Inflammatory macrophage treated with lipopolysaccharide for 4 hours (primary cell): ENCODE measurements around the gene POU2F1.
"Not testable (repeated sequence)": the region's sequence is repeated elsewhere in the genome, so short reads cannot be mapped to it uniquely, and the experiment has no call there.

Source experiments
- DNase-seq: peaks from one replicate; pipeline ENCODE4 v3.0.0-alpha.2; 2020

Gene POU2F1

DNA sequence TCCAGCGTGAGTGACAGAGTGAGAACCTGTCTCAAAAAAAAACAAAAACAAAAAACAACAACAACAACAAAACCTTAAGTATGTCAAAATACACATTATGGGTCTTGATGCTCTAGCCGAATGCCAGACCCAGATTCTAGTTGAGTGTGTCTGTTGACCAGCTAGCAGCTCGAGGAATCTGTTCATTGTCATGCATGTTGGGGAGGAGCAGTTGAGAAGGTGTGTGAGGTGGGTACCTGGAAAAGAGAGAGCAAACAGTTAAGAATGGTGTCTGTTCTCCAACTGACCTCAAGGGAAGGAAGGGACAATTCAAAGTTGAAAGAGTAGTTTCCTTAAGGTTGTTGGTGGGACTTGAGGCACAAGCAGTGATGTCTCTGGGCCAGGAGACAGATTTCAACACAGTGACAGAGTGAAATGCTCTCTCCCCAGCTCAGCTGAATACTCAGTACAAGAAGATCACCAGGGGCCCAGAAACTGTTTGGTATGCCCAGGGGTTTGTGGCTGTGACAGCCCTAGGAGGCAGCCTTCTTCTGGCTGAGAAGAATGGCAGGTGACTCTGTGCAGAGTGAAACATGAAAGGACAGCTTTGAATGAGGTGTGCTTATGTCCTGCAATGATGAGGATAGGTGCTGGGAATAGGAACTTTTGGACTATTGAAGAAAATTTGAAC is 14.4 kb upstream of the POU2F1 start:
- DNase-seq, result no peak

- peak; percentile 4 for DNase-seq
These were observed 12.6 kb upstream of the POU2F1 start for GRCh38 chr1:167207940-167208623.

- no peak for DNase-seq
These were observed 12.1 kb upstream of the POU2F1 start for GRCh38 chr1:167208624-167208976.

- DNase-seq, result no peak
These were observed 11.6 kb upstream of the POU2F1 start for GRCh38 chr1:167209044-167209443.

DNA sequence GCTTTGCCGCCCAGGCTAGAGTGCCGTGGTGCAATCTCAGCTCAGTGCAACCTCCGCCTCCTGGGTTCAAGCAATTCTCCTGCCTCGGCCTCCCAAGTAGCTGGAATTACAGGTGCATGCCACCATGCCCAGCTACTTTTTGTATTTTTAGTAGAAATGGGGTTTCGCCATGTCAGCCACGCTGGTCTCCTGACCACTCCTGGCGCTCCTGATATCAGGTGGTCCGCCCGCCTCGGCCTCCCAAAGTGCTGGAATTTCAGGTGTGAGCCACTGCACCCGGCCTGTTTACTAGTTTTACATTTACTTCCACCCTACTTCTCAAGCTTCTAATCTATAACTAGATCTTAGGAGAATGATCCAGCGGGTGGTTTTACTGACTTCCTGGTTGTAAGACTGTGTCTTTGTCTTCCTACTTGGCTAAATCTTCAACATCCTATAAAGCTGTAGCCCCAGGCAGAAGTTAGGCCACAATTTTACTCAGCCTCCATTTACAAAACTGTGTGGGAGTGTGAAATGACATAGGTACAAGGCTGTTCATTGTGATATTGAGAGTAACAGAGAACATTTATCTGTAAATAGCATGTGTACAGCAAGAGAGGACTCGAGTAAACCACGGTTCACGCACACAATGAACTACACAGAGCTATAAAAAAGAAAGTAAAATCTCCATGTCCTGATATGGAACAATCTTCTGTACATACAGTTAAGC is 9.6 kb upstream of the POU2F1 start:
- no peak for DNase-seq

DNA sequence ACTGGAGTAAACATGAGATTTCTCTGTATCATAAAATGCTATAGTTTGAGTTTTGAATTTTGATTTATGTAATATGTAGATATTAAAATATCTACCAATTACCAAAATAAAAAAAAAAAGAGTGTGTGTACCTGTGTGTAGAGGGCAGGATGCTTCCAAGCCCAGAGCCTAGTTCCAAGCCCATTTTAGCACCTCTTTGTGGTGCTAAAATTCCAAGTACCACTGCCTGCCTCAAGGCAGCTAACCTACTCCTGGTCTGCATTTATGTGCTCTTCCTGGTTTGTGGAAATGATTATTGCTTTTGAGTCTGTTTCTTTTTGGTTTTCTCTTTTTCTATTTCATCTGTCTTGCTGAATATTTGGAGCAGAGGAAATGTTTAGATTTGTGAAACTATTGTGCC is 8.7 kb upstream of the POU2F1 start:
- no peak for DNase-seq

DNA sequence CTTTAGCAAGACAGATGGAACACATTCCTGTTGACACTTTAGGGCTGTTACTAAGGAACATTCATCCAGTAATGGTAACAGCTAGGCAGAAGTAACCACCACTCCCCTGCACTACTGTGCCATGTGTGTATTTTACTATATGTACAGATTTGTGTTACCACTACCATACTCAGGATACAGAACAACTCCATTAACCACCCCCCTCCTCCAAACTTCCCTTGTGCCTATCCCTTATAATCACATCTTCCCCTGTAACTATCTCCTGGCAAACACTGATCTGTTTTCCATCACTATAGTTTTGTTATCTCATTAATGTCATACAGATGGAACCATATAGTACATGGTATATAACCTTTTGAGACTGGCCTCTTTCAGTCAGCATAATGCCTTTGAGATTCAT is 3.9 kb upstream of the POU2F1 start:
- no peak for DNase-seq

GRCh38 chr1:167219194-167219593 is 1.5 kb upstream of the POU2F1 start:
- no peak for DNase-seq

DNA sequence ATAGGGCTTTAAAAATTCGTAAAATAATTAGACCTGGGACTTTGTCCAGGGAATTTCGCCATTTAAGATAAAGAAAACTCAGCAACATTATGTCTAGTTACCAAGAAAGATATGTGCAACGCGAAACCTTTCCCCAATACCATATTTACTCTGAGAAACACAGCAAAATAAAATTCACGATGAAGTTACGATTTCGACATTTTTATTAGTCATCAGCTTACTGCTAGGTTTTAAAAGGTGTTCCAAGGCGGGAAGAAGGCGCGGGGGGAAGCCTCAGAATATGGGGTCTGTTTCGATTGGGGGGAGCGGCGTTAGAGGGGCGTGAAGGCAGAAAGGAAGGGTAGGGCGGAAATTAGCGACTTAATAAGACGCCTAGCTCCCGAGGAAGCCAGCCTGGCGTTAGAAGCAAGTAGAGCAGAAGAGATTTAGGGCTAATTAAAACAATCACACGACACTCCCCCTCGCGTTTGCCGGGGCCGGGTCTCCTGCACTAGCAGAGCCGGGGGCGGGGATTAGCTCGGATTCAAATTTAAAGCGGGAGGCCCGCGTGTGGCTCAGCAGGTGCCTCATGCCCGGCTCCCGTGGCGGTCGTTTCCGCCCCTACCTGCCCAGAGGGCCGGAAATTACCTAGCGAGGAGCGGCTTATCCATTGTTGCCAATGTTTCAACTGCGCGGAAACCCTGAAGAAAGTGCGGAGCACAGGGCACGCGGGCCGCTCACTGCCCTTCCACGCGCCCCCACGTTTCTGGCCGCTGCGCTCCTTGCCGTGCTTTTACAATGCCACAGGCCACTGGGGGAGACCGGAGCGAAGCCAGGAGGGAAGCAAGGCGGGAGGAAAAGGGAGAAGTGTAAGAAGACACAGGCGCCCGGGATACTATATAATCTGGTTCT is 795 bp upstream of the POU2F1 start:
- peak; percentile 75 for DNase-seq

DNA sequence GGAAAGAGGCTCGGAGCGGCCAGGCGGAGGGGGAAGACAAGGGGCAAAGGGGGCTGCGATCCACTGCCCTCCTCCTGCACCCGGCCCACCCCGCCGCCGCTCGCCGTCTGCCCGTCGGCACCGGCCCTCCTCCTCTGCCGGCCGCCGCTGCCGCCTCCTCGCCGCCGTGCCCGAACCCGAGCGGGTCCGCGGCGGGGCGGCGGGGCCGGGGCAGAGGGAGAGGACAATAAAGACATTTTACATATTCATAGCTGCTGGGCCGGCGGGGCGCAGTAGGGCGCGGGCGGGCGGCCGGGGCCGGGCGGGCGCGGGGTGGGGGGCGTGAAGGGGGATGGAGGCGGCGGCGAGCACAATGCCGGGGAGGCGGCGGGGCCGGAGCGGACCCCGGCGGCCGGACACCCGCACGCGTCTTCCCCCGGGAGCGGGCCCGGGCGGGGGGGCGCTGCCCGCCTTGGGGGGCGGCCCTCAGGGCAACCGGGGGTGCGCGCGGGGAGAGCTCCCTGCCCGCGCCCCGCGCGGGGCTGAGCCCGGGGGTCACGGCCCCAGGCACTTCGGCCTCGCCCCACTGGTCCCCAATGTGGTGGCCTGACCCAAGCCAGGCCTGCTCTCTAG is 546 bp downstream of the POU2F1 start:
- DNase-seq, result peak; percentile 22

GRCh38 chr1:167221738-167222610 is 1.3 kb downstream of the POU2F1 start:
- peak; percentile 80 for DNase-seq

DNA sequence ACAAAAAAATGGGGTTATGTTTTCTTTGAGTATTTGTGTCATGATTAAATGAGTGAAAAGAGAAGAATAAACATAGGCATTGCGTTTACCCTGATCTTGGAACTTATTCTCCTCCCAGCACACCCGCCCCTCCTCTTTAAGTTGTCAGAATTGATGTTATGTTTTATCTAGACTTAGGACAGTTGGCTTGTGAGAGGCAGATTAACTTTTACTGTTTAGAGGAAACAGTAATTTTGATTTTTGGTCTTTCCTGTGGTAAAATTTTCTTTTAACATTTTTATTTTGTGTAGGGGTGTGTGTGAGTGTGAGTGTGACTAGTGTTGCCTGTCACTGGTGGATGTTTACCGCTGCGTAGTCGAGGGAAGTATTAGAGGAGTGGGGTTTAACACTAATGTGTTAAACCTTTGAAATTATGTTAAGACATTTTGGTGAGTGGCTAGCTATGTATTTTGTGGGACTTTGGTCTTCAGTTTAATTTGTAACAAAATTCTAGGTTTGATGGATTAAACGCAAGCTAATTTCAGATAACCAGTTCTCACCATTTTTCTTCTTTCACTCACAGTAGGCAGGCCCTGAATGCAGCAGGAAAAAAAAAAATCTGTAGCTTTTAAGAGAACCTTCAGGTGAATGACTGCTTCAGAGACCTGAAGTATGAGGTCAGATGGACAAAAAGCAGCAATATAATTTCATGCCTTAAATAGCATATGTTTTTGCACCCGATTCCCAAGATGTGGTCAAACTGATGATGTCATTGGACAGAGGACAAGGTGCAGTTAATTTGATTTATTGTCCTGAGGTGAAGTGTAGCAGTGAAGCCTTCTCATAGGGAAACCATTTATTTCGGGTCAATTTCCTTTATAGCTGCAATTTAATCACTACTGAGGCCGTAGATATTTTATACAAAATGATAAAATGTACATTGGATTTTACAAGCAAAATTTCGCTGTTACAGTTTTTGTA is 2.7 kb downstream of the POU2F1 start:
- no peak for DNase-seq

DNA sequence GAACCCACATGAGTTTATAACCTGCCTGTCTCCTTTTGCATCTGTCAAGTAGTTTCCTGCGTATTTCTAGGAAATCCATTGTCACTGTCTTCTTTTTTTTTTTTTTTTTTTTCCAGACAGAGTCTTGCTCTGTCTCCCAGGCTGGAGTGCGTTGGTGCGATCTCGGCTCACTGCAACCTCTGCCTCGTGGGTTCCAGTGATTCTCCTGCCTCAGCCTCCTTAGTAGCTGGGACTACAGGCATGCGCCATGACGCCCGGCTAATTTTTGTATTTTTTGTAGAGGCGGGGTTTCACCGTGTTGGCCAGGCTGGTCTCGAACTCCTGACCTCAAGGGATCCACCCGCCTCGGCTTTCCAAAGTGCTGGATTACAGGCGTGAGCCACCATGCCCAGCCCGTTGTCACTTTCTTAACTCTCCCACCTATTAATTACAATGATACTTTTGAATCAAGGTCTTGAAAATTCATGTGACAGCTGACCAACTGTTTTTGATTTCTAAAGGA is 4.1 kb downstream of the POU2F1 start:
- DNase-seq, result not testable (repeated sequence)

GRCh38 chr1:167225920-167226319 is 5.2 kb downstream of the POU2F1 start:
- DNase-seq, result no peak

DNA sequence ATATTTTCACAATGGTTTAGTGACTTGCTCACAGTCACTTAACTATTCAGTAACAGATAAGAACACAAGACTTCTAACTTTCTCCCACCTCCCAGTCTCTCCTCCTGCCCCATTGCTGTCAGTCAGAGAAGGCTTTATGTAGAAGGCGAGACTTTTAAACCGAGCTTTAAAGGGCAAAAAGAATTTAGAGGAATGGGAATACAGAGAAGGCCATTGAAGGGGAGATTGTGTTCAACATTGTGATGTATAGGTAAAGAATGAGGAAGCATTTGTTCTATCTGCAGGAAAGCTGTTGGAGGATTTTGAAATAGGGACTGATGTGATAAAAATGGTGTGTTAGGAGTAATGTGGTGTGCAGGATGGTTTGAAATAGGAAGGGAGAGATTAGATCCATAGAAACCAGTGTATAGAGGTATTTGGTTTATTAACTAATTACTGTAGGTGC is 7.3 kb downstream of the POU2F1 start:
- DNase-seq, result no peak

DNA sequence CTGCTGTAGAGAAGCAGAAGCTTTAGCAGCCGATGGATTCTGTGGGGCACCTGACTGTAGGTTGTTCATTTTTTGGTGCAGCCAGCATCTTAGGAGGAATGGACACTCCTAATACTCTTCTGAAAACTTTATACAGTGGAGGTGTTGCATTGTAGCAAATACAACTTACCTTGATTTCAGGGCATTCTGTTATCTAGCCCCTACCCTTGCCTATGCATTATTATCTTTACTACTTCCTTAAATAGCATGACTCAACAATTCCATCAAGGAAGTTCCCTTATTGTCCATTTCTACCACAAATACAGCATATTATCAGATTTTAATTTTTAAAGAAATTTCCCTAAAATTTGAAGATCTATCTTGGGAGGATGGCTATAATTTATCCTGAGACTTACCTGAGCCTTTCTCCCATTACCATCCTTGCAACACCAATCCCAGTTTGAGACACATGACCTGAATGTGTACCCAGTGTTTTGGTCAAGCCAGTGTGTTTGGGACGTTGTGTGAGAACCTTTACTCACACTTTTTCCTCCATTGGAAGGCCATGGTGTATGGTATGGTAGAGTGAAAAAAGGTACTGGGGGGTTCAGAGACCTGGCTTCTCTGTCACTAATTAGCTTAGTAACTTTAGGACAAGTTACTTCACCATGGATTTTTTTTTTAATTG is 9.2 kb downstream of the POU2F1 start:
- peak; percentile 69 for DNase-seq

DNA sequence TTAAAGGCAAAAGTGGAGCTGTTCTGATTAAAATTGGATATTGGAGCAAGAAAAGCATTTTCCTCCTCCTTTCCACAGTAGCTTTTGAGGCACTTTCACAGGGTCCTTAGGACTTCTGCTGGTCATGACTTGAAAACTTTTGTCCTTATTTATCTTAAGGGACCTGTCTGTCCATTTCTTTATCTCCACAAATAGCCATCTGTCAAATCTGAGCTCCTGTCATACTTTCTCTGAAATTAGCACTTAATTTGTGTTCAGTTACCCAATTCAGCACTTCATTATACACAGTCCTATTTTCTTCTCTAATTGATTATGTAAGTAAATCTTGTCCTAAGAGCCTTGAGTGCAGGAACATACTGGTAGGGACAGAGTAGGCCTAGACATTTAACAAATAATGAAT is 9.8 kb downstream of the POU2F1 start:
- DNase-seq, result no peak

DNA sequence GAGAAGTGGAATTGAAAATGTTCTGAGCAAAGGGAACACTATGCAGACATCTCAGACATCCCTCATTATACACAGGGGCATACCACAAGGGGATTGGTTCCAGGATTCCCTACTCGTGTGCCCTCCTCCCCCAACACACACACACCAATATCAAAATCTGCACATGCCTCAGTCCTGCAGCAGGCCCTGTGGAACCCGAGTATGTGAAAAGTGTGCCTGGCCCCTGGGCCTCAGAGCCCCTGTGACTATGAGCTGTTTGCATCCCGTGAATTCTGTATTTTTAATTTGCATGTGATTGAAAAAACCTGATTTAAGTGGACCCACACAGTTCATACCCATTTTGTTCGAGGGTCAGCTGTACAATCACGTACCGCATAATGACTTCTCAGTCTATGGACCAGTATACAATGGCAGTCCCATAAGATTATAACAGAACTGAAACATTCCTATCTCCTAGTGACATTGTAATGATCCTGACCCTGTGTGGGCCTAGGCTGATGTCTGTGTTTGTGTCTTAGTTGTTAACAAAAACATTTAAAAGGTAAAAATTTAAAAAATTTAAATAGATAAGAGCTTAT is 11.3 kb downstream of the POU2F1 start:
- no peak for DNase-seq

DNA sequence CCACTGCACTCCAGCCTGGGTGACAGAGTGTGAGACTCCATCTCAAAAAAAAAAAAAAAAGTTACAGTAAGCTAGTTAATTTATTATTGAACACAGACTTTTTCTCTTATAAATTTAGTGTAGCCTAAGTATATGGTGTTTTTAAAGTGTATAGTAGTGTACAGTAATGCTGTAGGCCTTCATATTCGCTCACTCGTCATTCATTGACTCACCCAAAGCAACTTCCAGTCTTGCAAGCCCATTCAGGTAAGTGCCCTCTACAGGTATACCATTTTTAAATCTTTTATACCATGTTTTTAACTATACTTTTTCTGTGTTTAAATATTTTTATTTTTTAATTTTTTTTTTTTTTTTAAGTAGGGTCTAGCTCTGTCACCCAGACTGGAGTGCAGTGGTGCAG is 12.1 kb downstream of the POU2F1 start:
- DNase-seq, result no peak
